Stimulated activated CD4-positive, alpha-beta T cell treated with anti-CD3 and anti-CD28 coated beads, Interleukin-1b, Interleukin-23, amount 100 ng/mL, for 48 hours (primary cell): Measurements from ENCODE around the gene LAMA4.

Source experiments
- DNase-seq: peaks from one replicate; pipeline ENCODE4 v3.0.0-alpha.2; 2020

The LAMA4 gene

GRCh38 chr6:112234601-112235000 lies 19.8 kb downstream of the LAMA4 start:
- no peak for DNase-seq

DNA sequence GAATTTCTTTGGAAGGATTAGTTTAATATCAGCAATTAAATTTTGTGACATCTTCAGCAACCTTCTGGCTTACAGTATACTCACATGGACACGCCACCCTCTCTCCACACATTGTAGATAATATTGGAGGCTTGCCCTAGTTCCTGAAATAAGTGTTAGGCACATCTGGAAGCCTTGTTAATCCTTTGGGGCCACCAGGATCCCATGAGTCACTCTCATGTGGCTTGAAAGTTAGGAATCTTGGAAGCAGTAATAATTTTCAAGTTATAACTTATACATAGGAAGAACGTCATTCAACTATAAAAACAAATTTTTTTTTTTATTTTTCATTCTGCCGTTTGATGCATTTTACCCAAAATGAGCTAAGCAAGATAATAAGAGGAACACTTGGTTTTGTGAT lies 20.5 kb downstream of the LAMA4 start:
- DNase-seq: no peak

- DNase-seq: no peak
Observed at GRCh38 chr6:112232845-112233256, 21.5 kb downstream of the LAMA4 start.

GRCh38 chr6:112231594-112232060 lies 22.7 kb downstream of the LAMA4 start:
- no peak for DNase-seq

GRCh38 chr6:112231164-112231563 lies 23.2 kb downstream of the LAMA4 start:
- no peak for DNase-seq

DNA sequence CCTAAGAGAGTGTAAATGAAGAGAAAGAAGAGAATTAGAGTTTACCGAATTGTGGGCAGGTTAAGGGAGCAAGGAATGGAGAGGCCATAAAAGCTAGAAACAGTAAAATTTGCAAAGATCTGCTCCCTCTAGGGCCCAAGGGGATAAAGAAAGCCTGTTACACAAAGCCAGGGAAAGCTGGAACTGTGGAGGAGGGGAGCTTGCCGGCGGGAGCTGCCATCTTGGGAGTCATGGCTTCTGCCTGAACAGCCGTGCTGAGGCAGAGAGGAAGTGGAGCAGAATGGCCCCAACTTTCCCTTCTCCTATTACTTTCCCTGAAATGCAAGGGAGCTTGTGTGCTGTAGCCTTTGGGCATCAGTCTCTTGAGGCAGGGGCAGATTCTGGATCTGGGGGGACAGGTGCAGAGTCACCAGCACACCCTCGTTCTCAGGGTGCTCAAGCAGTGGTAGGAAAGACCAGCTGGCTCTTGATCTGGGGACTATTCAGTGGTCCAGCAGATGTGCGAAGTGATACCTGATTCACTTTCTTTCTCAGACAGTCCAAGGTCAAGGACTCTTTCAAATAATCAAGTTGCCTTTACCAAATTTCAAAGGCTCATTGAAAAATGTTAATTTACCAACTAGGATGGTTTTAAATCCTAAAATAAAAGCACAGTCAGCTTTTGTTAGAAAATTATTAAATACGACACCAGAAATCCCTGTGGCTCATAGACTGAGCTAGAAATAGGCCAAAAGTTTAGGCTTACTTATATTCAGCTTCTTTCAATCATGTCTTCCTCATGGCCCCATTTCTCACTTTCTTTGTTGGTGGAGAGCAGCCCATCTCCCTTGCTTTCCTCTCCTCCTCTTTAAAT lies 25.7 kb downstream of the LAMA4 start:
- no peak for DNase-seq

DNA sequence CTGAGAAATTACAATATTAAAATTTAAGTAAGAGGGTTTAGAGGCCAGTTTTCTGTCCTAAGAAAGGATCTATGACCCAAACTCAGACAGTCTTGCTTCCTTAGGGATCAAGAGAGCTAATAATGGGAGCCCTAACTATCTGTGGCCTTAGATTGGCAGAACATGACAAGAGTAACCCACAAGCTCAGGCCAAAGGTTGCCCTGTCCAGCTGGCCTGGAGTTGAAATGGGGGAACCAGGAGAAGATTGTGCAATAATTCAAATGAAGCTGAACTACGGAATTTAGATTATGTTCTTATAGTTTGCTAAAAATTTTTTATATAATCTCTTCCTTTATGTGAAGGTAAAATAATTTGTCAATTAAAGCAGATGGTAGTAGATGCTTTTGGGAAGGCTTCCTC lies 26.4 kb downstream of the LAMA4 start:
- no peak for DNase-seq

DNA sequence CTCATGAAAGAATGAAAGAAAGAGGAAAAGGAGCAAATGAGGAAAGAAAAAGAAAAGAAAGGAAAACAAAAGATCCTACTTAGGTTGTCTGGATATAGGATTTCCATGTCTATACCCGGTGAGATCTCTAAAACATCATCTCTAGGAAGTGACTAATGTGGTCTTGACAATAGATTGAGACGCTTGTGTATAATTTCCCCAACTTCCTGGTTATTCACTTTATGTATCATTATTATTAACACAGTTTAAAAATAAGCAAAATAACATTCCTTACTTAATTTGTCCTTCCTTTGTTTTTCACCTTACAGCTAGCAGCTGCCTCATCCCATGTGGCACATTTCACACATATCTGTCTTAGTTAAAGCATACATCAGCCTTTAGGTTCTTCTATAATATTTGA lies 27.0 kb downstream of the LAMA4 start:
- DNase-seq: no peak

- no peak for DNase-seq
Observed at GRCh38 chr6:112225691-112226090, 28.7 kb downstream of the LAMA4 start.

GRCh38 chr6:112224088-112224487 lies 30.3 kb downstream of the LAMA4 start:
- DNase-seq: no peak

GRCh38 chr6:112223070-112223861 lies 31.1 kb downstream of the LAMA4 start:
- no peak for DNase-seq

DNA sequence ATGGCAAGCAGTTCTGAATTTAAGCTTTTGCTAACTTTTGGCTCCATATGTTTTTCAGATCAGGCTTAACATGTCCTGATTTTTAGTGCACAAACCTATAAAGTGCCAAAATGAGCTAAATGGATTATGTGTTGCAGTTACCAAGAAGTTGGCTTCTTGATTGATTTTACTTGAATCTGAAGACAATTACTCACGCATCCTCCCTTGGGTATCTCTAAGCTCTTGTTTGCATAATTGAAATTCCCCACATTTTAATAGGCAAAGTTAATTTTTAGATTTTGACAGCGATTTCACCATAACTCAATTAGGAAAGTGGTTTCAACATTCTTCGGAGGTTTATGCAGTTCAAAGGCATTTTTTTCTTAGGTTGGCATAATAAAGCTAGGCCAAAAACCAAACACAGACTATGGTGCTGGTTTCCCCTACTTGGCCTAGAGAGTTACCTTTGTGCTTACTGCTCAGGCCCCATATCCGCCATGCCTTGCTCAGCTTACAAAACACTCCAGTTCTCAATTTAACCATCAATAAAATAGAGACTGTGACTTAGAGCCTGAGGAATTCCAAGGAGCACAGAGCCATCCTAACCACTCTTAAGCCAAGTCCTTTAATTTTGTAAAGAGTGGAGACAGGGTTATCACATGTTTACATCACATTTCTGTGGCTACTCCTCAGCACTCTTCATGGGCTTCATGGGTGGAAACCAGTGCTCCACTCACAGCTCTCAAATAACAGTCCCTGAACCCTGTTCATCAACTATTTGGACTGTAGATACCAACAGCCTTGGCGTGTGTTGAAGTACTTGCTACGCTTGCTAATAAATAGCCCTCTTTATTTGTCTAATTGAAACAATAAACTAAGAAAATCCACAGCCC lies 32.1 kb downstream of the LAMA4 start:
- DNase-seq: no peak

- DNase-seq: no peak
Observed at GRCh38 chr6:112221561-112221960, 32.8 kb downstream of the LAMA4 start.

- DNase-seq: no peak
Observed at GRCh38 chr6:112218563-112218962, 35.8 kb downstream of the LAMA4 start.

GRCh38 chr6:112216662-112217551 lies 37.5 kb downstream of the LAMA4 start:
- no peak for DNase-seq

DNA sequence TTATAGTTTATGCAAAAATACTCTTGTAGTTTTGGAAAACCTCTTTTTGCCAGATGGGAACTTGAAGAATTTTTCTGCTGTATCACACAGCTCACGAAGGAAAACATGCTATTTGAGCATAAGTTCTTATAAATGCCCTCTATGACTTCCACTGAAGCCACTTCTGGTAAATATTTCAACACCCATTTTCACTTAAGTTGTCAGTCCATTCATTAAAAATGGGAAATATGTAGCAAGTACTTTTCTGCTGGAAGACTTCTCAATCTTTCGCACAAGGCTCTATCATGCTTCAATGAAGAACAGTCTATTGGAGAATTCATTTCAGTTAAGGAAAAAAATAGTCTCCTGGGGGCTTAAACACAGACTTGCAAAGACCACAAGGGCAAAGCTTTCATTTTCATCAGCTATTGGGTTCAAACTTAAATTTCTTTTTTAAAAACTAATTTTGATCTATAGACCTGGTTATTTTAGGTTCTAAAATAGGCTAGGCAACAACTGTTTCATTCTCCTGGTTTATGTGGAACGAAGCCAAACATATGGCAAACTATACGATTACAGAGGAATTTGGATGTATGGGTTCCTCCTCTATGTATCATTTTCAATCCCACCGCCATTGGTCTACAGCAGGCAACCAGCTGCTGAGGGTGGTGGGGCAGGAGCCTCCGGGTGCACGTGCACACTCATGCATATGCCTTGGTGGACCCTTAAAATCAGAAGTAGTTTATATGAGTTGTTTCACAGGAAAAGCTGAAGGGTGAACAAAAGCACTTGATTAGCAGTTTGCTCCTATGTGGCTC lies 38.7 kb downstream of the LAMA4 start:
- DNase-seq: no peak

GRCh38 chr6:112214739-112215269 lies 39.6 kb downstream of the LAMA4 start:
- DNase-seq: no peak

DNA sequence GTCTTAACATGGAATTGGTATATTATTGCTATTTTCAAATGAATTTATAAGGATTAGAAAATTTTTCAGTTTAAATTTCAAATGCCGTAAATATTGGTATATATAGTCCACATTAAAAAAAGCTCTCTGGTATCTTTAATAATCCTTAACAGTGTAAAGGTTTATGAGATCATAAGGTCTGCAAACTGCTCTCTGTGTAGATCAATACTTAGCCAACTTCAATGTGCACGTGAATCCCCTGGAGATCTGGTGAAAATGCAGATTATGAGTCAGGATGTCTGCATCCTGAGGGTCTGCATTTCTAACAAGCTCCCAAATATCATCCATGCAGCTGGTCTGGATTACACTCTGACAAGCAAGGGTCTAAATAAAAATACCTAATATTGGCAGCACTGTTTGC lies 43.5 kb downstream of the LAMA4 start:
- DNase-seq: no peak

- no peak for DNase-seq
Observed at GRCh38 chr6:112209131-112209530, 45.2 kb downstream of the LAMA4 start.

DNA sequence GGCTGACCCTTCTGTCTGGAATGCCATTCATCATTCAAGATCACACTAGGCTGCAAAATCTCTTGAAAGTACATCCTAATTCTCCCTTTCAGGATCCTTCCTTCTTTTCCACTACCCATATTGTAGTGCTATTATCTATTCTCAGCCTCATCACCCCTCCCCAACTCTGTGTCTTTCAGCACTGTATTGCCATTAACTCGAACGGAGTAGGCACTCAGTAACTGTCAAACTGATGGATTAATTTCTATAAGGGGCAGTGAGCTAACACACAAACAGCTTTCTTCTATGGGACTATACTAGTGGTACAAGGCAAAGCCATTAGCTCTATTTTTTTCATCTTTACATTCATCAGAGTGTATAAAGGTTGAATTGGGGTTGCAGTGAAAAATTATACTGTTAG lies 46.6 kb downstream of the LAMA4 start:
- DNase-seq: no peak

- DNase-seq: no peak
Observed at GRCh38 chr6:112207131-112207530, 47.2 kb downstream of the LAMA4 start.
